MM.1S (cell line): ENCODE results near the gene TSPAN32.
"Not testable (repeated sequence)": the region's sequence is repeated elsewhere in the genome, so short reads cannot be mapped to it uniquely, and the experiment has no call there.

Source experiments
- DNase-seq: peaks from one replicate; pipeline ENCODE4 v3.0.0-alpha.2; 2015
- H2AFZ ChIP-seq: fragments of 300-600 bp; sonication (generic); 2 replicates; pipeline ENCODE4 v1.6.0; 2016; ENCODE audit warnings: antibody characterized with exemption, low read length
- H3F3A ChIP-seq: fragments of 300-600 bp; sonication (generic); 2 replicates; pipeline ENCODE4 v1.6.1; 2016; ENCODE audit warnings: mild to moderate bottlenecking, antibody characterized with exemption, low read length, moderate library complexity, mixed read lengths; ENCODE audit not compliant: insufficient read depth
- H3K27ac ChIP-seq: fragments of 300-600 bp; sonication (generic); 2 replicates; pipeline ENCODE4 v1.5.1; 2016; ENCODE audit warnings: mild to moderate bottlenecking, low read length
- H3K27me3 ChIP-seq: fragments of 300-600 bp; sonication (generic); replicated peaks from 2 replicates; pipeline ENCODE4 v1.6.0; 2016; ENCODE audit warnings: low read length; ENCODE audit not compliant: insufficient read depth
- H3K36me3 ChIP-seq: fragments of 300-600 bp; sonication (generic); replicated peaks from 2 replicates; pipeline ENCODE4 v1.6.1; 2016; ENCODE audit warnings: mild to moderate bottlenecking, low read length, mixed read lengths; ENCODE audit not compliant: insufficient read depth
- H3K4me1 ChIP-seq: fragments of 300-600 bp; sonication (generic); 2 replicates; pipeline ENCODE4 v1.6.1; 2016; ENCODE audit warnings: low read length, mixed read lengths
- H3K4me2 ChIP-seq: fragments of 300-600 bp; sonication (generic); 2 replicates; pipeline ENCODE4 v1.6.0; 2016; ENCODE audit warnings: low read depth, low read length
- H3K4me3 ChIP-seq: fragments of 300-600 bp; sonication (generic); 2 replicates; pipeline ENCODE4 v1.5.1; 2016; ENCODE audit warnings: low read length, mixed read lengths
- H3K79me2 ChIP-seq: fragments of 300-600 bp; sonication (generic); 2 replicates; pipeline ENCODE4 v1.6.1; 2016; ENCODE audit warnings: mixed run types, low read length, mixed read lengths
- H3K9ac ChIP-seq: fragments of 300-600 bp; sonication (generic); 2 replicates; pipeline ENCODE4 v1.6.1; 2016; ENCODE audit warnings: low read length, mixed read lengths
- H3K9me2 ChIP-seq: fragments of 300-600 bp; sonication (generic); replicated peaks from 2 replicates; pipeline ENCODE4 v1.6.1; 2016; ENCODE audit warnings: mild to moderate bottlenecking, low read length, mixed read lengths; ENCODE audit not compliant: insufficient read depth
- H3K9me3 ChIP-seq: fragments of 300-600 bp; sonication (generic); replicated peaks from 2 replicates; pipeline ENCODE4 v1.6.1; 2016; ENCODE audit warnings: mild to moderate bottlenecking, low read length, mixed read lengths; ENCODE audit not compliant: insufficient read depth
- H4K20me1 ChIP-seq: fragments of 300-600 bp; sonication (generic); 2 replicates; pipeline ENCODE4 v1.6.1; 2016; ENCODE audit warnings: mild to moderate bottlenecking, low read length, moderate library complexity, mixed read lengths; ENCODE audit not compliant: insufficient read depth
- CTCF ChIP-seq: fragments of 300-600 bp; sonication (generic); IDR thresholded peaks from 2 replicates; pipeline ENCODE4 v1.5.1; 2016; ENCODE audit warnings: antibody characterized with exemption, low read length, mixed read lengths
- EZH2 ChIP-seq: fragments of 300-600 bp; sonication (generic); optimal IDR thresholded peaks from 2 replicates; pipeline ENCODE3; 2017; ENCODE audit warnings: low read depth, mild to moderate bottlenecking, antibody characterized with exemption, low read length, mixed read lengths
- EZH2phosphoT487 ChIP-seq: fragments of 300-600 bp; sonication (generic); IDR thresholded peaks from 2 replicates; pipeline ENCODE4 v1.6.1; 2018; ENCODE audit warnings: antibody characterized with exemption, low read length

TSPAN32 gene

GRCh38 chr11:2362414-2362813 is 60.6 kb downstream of the TSPAN32 start:
- no peaks in the 10 kb centered on the region for H3K79me2 ChIP-seq
- peaks cover 86% of the 10 kb centered on the region for H3K27me3 ChIP-seq
- no peak overlapping the region for H2AFZ ChIP-seq
- TF ChIP-seq EZH2 (no peak), EZH2phosphoT487 (no peak), CTCF (no peak)
- DNase-seq = no peak
- no peaks in the 10 kb centered on the region for H3K36me3 ChIP-seq
- H3K27ac ChIP-seq = no peak overlapping the region
- no peaks in the 10 kb centered on the region for H3K4me1 ChIP-seq
- H3K9me2 ChIP-seq = no peaks in the 10 kb centered on the region
- H3K4me2 ChIP-seq = no peak overlapping the region
- no peak overlapping the region for H3K9ac ChIP-seq
- H4K20me1 ChIP-seq = no peaks in the 10 kb centered on the region
- H3K4me3 ChIP-seq = no peak overlapping the region
- no peaks in the 10 kb centered on the region for H3K9me3 ChIP-seq
- H3F3A ChIP-seq = no peaks in the 10 kb centered on the region

GRCh38 chr11:2363130-2363529 is 61.3 kb downstream of the TSPAN32 start:
- Histone ChIP-seq H3K36me3 (no peaks in the 10 kb centered on the region), H3K27ac (no peak overlapping the region), H3K79me2 (no peaks in the 10 kb centered on the region), H2AFZ (no peak overlapping the region), H3F3A (no peaks in the 10 kb centered on the region), H3K9me3 (no peaks in the 10 kb centered on the region), H3K4me3 (no peak overlapping the region), H3K4me1 (no peaks in the 10 kb centered on the region), H3K9ac (no peak overlapping the region), H3K4me2 (no peak overlapping the region), H3K27me3 (peaks cover 89% of the 10 kb centered on the region), H4K20me1 (no peaks in the 10 kb centered on the region), H3K9me2 (no peaks in the 10 kb centered on the region)
- no peak for DNase-seq
- TF ChIP-seq CTCF (no peak), EZH2 (no peak), EZH2phosphoT487 (no peak)

GRCh38 chr11:2363577-2364370 is 62.0 kb downstream of the TSPAN32 start:
- TF ChIP-seq EZH2phosphoT487 (no peak), EZH2 (no peak)

GRCh38 chr11:2364386-2364785 is 62.6 kb downstream of the TSPAN32 start:
- H3F3A ChIP-seq, H3K4me1 ChIP-seq, H4K20me1 ChIP-seq, H3K4me3 ChIP-seq, H2AFZ ChIP-seq, H3K27ac ChIP-seq, H3K9me2 ChIP-seq, H3K9me3 ChIP-seq, H3K36me3 ChIP-seq, H3K9ac ChIP-seq, DNase-seq, H3K4me2 ChIP-seq, H3K79me2 ChIP-seq: not testable (repeated sequence)
- peaks cover 95% of the 10 kb centered on the region for H3K27me3 ChIP-seq

More at GRCh38 chr11:2363577-2364370, 62.0 kb downstream of the TSPAN32 start:
- peaks cover 92% of the 10 kb centered on the region for H3K27me3 ChIP-seq
- H3K27ac ChIP-seq = no peak overlapping the region
- no peaks in the 10 kb centered on the region for H3F3A ChIP-seq
- no peaks in the 10 kb centered on the region for H3K36me3 ChIP-seq
- no peak overlapping the region for H3K4me3 ChIP-seq
- H3K79me2 ChIP-seq = no peaks in the 10 kb centered on the region
- no peak overlapping the region for H2AFZ ChIP-seq
- no peaks in the 10 kb centered on the region for H3K9me2 ChIP-seq
- H3K4me1 ChIP-seq = no peaks in the 10 kb centered on the region
- no peaks in the 10 kb centered on the region for H4K20me1 ChIP-seq
- no peak for DNase-seq
- H3K4me2 ChIP-seq = no peak overlapping the region
- no peak overlapping the region for H3K9ac ChIP-seq
- no peaks in the 10 kb centered on the region for H3K9me3 ChIP-seq
